Heart left ventricle (tissue), 13 donors: Measurements from ENCODE around the gene SUPT3H.

Experiments
- CTCF ChIP-seq, 12 donors: fragments of 200-600 bp; sonication (generic) in 4 of 12; IDR thresholded peaks; one replicate each; pipeline versions ENCODE4 v1.5.0 to v1.8.0; 2018 to 2022; ENCODE audit warnings: antibody characterized with exemption in 12 of 12, mild to moderate bottlenecking in 5 of 12
- POLR2A ChIP-seq, 2 donors: fragments of 450-650 bp; IDR thresholded peaks; one replicate each; pipeline ENCODE4 v1.6.1; 2017; ENCODE audit warnings: antibody characterized with exemption in 2 of 2, mild to moderate bottlenecking in 2 of 2, moderate library complexity in 2 of 2
- donor health status: ischemic (EF 13 %, LVEDD 7.1; RV severe dilation, severe dysfunction).
- donor health status: DM: no; HTN: yes; CAD: no.
- donor health status: DM: no; HTN: no; CAD: no.
- donor health status: ischemic (EF 25% LVEDD 6.9; RV normal size, moderate dysfunction).
- donor health status: ischemic (EF 25% LVEDD 5.7; RV mildly dilated, moderate dysfunction).
- donor health status: ischemic (EF 35%, LVEDD 5.7; RV mildly dilated, moderate dysfunction).
- donor health status: nonischemic (EF 11% LVEDD 7.7; RV severe dilation, severe dysfunction).
- donor health status: DM: yes; HTN: yes; CAD: no.
- donor health status: PGD.
- donor health status: ischemic (EF 29% LVEDD 5.4; RV normal size, mild dysfunction).
- donor health status: nonischemic (EF 23%, LVEDD 6.1; RV moderate dilation, normal function).

GRCh38 chr6:45074439-45074838 is 303.3 kb downstream of the SUPT3H start:
- TF ChIP-seq CTCF (IDR thresholded peaks at IDR 0.05) (no peak), POLR2A (IDR thresholded peaks at IDR 0.05) (no peak)
